T-helper 2 cell treated with Interferon-gamma antibody and Interleukin-4, amounts not matched to agents 5 μg/mL and 100 μg/mL, for 36 hours (primary cell): ENCODE results near the gene FOXM1.

Experiments
- DNase-seq: peaks from one replicate; pipeline ENCODE4 v3.0.0; 2021; ENCODE audit warnings: low spot score
- H3K27ac Mint-ChIP-seq: one replicate; pipeline ENCODE4 v1.8.0; 2021; ENCODE audit warnings: mild to moderate bottlenecking, mixed read lengths
- H3K27me3 Mint-ChIP-seq: one replicate; pipeline ENCODE4 v1.8.0; 2021; ENCODE audit warnings: low read depth, mixed read lengths
- H3K36me3 Mint-ChIP-seq: one replicate; pipeline ENCODE4 v1.8.0; 2021; ENCODE audit warnings: low read depth, mixed read lengths
- H3K4me1 Mint-ChIP-seq: one replicate; pipeline ENCODE4 v1.8.0; 2021; ENCODE audit warnings: low read depth, mixed read lengths
- H3K4me3 Mint-ChIP-seq: one replicate; pipeline ENCODE4 v1.8.0; 2022; ENCODE audit warnings: mild to moderate bottlenecking, moderate library complexity, mixed read lengths
- H3K9me3 Mint-ChIP-seq: one replicate; pipeline ENCODE4 v1.8.0; 2021; ENCODE audit warnings: mixed read lengths

The FOXM1 gene, protein sequence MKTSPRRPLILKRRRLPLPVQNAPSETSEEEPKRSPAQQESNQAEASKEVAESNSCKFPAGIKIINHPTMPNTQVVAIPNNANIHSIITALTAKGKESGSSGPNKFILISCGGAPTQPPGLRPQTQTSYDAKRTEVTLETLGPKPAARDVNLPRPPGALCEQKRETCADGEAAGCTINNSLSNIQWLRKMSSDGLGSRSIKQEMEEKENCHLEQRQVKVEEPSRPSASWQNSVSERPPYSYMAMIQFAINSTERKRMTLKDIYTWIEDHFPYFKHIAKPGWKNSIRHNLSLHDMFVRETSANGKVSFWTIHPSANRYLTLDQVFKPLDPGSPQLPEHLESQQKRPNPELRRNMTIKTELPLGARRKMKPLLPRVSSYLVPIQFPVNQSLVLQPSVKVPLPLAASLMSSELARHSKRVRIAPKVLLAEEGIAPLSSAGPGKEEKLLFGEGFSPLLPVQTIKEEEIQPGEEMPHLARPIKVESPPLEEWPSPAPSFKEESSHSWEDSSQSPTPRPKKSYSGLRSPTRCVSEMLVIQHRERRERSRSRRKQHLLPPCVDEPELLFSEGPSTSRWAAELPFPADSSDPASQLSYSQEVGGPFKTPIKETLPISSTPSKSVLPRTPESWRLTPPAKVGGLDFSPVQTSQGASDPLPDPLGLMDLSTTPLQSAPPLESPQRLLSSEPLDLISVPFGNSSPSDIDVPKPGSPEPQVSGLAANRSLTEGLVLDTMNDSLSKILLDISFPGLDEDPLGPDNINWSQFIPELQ

DNA sequence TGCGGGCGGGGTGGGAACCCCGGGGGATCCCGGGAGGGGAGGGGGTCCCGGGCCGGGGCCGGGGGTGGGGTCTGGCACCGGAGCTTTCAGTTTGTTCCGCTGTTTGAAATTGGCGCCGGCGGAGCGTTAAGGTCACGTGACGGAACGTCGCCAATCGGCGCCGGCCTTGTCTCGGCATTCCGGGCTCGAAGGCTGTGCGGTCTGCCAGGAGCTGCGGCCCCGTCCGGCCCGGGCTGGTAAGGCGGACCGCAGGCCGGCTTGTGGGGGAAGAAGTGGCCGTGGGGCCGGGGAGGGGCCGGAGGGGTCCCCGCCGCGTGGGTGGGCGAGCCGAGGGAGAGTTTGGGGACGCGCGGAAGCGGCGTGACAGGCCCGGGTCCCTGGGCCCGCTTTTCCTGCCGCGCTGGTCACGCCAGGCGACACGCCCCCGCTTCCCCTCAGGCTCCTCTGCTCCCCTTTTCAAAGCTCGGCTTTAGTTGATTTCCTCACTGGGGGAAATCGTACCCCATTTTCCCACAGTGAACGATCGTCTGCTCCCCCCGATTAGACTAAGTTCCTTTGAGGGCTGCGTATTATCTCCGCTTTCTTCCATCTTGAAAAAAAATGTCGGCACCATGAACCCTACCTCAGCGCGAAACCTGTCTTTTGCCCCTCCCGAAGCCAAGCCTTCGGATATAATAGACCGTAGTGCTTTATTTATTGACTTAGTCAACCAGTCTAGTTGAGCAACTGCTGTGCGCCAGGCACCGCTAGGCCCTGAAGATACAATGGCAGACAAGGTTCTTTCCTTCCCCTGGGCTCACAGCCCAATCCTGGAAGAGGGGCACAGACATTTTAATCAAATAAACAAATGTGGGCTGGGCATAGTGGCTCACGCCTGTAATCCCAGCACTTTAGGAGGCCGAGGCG, at the start of gene FOXM1, which contains the start of gene RHNO1:
Gene FOXM1 (minus strand): TSS at position 128 of the 906 bp plus-strand sequence. CDS start 2,696 bp downstream, outside the sequence.
Gene RHNO1 (plus strand): TSS at position 177 of the 906 bp plus-strand sequence. CDS start 8,144 bp downstream, outside the sequence.
- no peaks in the 10 kb centered on the region for H3K9me3 Mint-ChIP-seq
- DNase-seq = peak; percentile 88
- H3K4me1 Mint-ChIP-seq = peaks cover 37% of the 10 kb centered on the region
- peak within 1 kb of the TSS; percentile 92 for H3K4me3 Mint-ChIP-seq
- peak within 1 kb of the TSS; percentile 99 for H3K27ac Mint-ChIP-seq
- H3K36me3 Mint-ChIP-seq = peaks cover 50% of the 10 kb centered on the region
- H3K27me3 Mint-ChIP-seq = no peaks in the 10 kb centered on the region

DNA sequence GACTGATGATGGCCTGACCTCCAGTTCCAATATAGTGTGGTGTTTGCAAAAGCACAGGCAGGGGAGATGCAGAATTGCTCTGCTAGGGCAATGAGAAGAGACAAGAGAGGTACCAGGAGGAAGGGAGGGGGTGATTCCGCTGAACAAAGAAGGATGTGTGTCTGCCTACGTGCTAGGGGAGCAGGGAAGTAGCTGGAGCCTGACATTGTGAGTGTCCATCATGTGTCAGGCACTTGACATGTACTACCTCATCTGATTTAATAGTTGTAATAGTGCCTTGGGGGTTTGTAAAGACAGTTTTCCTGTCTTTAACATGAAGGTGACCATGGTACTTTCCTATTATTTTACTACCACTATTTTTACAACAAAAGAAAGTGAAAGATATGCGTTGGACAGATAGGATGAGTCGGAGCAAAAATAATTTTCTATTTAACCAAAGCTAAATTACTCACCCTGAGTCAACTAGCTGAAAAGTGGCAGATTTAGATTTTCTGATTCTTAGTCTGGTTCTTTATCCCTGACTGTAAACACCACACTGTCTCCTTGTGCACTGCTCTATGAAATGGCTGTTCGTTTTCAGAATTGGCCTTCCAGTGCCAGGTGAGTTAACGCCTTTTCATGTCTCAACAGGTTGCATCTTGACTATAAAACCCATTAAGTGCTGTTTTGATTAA, 48.5 kb upstream of the FOXM1 start:
- no peaks in the 10 kb centered on the region for H3K9me3 Mint-ChIP-seq
- no peak overlapping the region for H3K27ac Mint-ChIP-seq
- DNase-seq = no peak
- H3K4me3 Mint-ChIP-seq = no peak overlapping the region
- no peaks in the 10 kb centered on the region for H3K27me3 Mint-ChIP-seq
- no peaks in the 10 kb centered on the region for H3K4me1 Mint-ChIP-seq
- H3K36me3 Mint-ChIP-seq = no peaks in the 10 kb centered on the region

DNA sequence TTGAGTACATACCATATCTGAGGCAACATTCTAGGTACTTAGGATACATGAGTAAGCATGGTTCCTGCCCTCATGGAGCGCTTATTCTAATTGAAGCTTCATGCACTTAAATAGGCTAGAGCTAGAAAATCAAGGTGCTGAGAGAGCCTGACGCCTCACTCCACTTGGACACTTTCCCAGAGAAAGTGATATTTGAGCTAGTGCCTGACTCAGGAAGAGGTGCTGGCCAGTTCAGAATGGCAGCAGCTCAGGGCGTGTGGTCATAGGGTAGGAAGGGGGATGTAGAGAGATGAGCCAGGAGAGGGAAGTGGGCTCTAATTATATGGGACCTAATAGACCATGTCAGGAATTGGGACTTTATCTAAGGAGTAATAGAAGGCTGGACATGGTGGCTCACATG, 47.0 kb upstream of the FOXM1 start:
- Mint-ChIP-seq H3K4me1 (no peaks in the 10 kb centered on the region), H3K36me3 (no peaks in the 10 kb centered on the region), H3K27ac (no peak overlapping the region), H3K9me3 (no peaks in the 10 kb centered on the region), H3K27me3 (no peaks in the 10 kb centered on the region), H3K4me3 (no peak overlapping the region)
- no peak for DNase-seq

DNA sequence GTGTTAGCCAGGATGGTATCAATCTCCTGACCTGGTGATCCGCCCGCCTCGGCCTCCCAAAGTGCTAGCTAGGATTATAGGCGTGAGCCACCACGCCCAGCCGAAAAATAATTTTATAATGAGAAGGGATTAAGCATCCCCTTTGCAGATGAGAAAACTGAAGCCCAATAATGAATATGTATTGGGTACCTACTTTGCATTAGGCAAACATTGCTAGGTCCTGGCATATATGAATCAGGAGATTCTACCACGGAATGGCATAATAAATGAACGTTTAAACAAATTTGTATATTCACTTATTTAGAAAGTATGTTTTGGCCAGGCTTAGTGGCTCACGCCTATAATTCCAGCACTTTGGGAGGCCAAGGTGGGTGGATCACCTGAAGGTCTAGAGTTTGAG, 46.1 kb upstream of the FOXM1 start:
- H3K4me3 Mint-ChIP-seq = no peak overlapping the region
- no peaks in the 10 kb centered on the region for H3K9me3 Mint-ChIP-seq
- H3K27me3 Mint-ChIP-seq = no peaks in the 10 kb centered on the region
- H3K36me3 Mint-ChIP-seq = no peaks in the 10 kb centered on the region
- H3K4me1 Mint-ChIP-seq = no peaks in the 10 kb centered on the region
- no peak for DNase-seq
- no peak overlapping the region for H3K27ac Mint-ChIP-seq

DNA sequence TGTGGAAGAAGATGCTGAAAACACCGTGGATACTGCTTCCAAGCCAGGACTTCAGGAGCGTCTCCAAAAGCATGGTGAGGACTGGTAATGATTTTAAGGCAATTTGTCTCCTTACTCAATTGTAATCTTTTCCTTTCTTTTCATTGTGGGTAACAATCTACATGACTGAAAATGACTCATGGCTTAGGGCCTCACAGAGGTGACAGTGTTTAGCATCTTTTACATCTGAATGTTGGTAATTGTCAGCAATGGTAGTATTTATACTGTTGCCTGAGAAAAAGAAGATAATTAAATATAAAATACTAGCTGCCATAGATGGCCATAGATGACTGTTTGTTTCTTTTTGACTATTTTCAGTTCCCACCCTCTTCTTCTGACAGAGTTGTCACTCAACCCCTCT, 45.4 kb upstream of the FOXM1 start:
- Mint-ChIP-seq H3K9me3 (no peaks in the 10 kb centered on the region), H3K27me3 (no peaks in the 10 kb centered on the region), H3K4me3 (no peak overlapping the region), H3K4me1 (no peaks in the 10 kb centered on the region), H3K36me3 (no peaks in the 10 kb centered on the region), H3K27ac (no peak overlapping the region)
- no peak for DNase-seq

DNA sequence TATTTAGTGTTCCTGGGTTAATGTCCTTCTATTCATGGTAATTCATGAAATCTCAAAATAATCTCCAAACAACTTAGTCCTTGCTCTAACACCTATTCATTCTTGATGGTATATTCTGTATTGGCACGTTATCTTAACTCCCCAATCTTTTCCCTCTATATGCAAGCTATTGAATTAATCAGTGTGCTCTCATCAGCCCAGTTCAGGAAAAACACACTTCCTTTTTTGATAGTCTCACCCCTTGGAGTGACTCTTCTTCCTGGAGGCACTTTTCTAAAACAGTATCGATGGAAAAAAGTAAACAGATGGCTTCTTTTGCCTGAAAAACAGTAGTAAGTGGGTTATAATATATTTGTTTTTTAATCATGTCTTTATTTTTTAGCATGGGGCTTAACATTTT, 42.3 kb upstream of the FOXM1 start:
- Mint-ChIP-seq H3K27ac (no peak overlapping the region), H3K27me3 (no peaks in the 10 kb centered on the region), H3K4me3 (no peak overlapping the region), H3K36me3 (no peaks in the 10 kb centered on the region), H3K4me1 (no peaks in the 10 kb centered on the region), H3K9me3 (no peaks in the 10 kb centered on the region)
- DNase-seq = no peak

DNA sequence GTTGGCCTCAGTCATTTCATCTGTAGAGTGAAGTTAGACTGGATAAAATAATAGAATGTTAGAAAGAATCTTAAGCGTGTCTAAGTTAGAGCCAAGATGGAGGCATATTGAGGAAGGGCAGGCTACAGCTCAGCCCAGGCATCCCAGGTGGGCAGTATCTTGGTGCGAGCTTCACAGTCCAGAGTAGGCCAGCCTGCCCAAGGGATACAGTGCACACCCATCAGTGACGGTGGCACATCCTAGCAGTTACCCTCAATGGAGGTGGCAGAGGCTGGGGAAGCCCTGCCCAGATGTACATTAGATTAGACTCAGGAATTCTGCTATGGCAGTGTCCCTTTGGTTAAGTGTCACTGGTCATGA, 35.2 kb upstream of the FOXM1 start:
- no peaks in the 10 kb centered on the region for H3K27me3 Mint-ChIP-seq
- no peak overlapping the region for H3K27ac Mint-ChIP-seq
- no peaks in the 10 kb centered on the region for H3K36me3 Mint-ChIP-seq
- H3K4me3 Mint-ChIP-seq = no peak overlapping the region
- no peaks in the 10 kb centered on the region for H3K9me3 Mint-ChIP-seq
- DNase-seq = no peak
- H3K4me1 Mint-ChIP-seq = no peaks in the 10 kb centered on the region

DNA sequence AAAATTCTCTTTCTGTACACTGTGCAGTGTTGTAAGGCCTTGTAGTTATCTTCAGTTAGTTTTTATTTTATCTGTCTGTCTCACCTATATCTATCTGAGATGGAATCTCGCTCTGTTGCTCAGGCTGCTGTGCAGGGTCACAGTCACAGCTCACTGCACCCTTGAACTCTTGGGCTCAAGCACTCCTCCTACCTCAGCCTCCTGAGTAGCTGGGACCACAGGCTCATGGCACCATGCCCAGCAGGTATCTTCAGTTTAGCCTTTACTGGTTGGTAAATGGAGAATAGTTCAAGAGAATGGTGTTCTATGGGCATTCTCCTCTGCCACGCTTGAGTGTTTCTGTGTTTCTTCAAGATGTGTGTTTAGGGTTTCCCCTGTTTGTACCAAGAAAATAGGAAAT, 27.3 kb upstream of the FOXM1 start:
- no peaks in the 10 kb centered on the region for H3K36me3 Mint-ChIP-seq
- no peaks in the 10 kb centered on the region for H3K27me3 Mint-ChIP-seq
- no peak for DNase-seq
- H3K27ac Mint-ChIP-seq = no peak overlapping the region
- H3K4me1 Mint-ChIP-seq = no peaks in the 10 kb centered on the region
- H3K4me3 Mint-ChIP-seq = no peak overlapping the region
- no peaks in the 10 kb centered on the region for H3K9me3 Mint-ChIP-seq

DNA sequence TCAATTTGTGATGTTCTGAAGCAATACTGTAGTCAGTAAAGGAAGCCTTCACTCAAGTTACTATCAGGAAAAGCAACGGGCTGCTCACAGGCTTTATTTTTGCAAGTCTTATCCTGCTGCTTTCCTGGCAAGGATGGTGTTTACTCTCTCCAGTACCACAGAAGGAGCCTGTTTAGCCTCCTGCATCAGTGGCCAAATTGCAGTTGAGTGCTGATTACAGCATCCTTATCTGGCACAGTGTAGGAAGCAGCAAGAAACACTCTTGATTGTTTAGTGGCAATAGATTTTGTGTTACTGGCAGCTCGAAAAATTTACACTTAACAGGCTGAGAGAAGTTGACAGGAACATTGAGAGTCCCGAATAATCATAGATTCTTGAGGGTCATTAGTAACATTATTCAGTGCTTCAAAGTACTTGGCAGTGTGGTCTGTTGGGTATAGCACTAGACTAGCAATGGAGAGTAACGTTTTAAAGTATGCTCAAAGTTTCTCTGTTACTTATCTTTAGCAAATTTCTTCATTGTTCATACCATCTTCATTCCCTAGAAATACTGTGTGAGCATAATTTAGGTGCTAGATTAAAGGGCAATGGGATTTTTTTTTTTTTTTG, 25.4 kb upstream of the FOXM1 start:
- Mint-ChIP-seq H3K27me3 (no peaks in the 10 kb centered on the region), H3K4me1 (no peaks in the 10 kb centered on the region), H3K36me3 (no peaks in the 10 kb centered on the region), H3K4me3 (no peak overlapping the region), H3K9me3 (no peaks in the 10 kb centered on the region), H3K27ac (no peak overlapping the region)
- no peak for DNase-seq

DNA sequence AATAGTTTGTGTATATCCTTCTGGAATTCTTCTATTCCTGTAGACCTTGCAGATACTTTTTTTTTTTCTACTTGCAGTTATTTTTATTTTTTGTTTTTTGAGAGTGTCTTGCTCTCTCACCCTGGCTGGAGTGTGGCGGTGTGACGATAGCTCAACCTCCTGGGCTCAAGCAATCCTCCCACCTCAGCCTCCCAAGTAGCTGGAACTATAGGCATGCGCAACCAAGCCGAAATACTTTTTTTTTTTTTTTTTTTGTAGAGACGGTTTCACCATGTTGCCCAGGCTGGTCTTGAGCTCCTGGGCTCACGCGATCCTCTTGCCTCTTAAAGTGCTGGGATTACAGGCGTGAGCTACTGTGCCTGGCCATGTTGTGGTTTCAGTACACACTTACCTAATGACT, 23.7 kb upstream of the FOXM1 start:
- H3K27ac Mint-ChIP-seq = no peak overlapping the region
- DNase-seq = no peak
- no peaks in the 10 kb centered on the region for H3K4me1 Mint-ChIP-seq
- no peak overlapping the region for H3K4me3 Mint-ChIP-seq
- no peaks in the 10 kb centered on the region for H3K27me3 Mint-ChIP-seq
- no peaks in the 10 kb centered on the region for H3K9me3 Mint-ChIP-seq
- no peaks in the 10 kb centered on the region for H3K36me3 Mint-ChIP-seq

DNA sequence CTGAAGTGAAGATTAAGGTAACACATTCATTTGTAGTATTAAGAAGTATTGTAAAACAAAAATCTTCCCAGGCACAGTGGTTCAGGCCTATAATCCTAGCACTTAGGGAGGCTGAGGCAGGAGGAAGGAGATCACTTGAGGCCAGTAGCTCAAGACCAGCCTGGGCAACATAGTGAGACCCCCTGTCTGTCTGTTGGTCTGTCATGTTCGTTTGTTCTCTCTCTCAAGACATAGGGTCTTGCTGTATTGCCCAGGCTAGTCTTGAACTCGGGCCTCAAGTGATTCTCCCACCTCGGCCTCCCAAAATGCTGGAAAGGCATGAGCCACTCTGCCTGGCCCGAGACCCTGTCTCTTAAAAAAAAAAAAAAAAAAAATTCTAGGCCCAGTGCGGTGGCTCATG, 20.4 kb upstream of the FOXM1 start:
- no peaks in the 10 kb centered on the region for H3K27me3 Mint-ChIP-seq
- H3K36me3 Mint-ChIP-seq = no peaks in the 10 kb centered on the region
- no peak overlapping the region for H3K4me3 Mint-ChIP-seq
- no peak overlapping the region for H3K27ac Mint-ChIP-seq
- no peaks in the 10 kb centered on the region for H3K9me3 Mint-ChIP-seq
- peaks cover 2% of the 10 kb centered on the region for H3K4me1 Mint-ChIP-seq
- DNase-seq = no peak

DNA sequence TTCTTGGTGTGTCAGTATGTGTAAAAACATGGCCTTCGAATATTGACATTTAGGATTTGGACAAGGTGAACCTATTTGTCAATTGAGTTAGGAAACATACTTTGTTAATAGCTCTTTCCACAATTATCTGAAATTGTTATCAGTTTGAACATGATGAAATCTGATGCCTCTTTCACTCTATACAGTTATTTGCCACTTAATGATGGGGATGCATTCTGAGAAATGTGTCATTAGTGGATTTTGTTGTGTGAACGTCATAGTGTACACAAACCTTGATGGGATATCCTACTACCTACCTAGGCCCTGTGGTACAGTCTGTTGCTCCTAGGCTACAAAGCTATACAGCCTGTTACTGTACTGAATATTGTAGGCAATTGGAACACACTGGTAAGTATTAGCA, 18.5 kb upstream of the FOXM1 start:
- no peak for DNase-seq
- Mint-ChIP-seq H3K4me3 (no peak overlapping the region), H3K9me3 (no peaks in the 10 kb centered on the region), H3K36me3 (peaks cover 2% of the 10 kb centered on the region), H3K27ac (no peak overlapping the region), H3K4me1 (peaks cover 6% of the 10 kb centered on the region), H3K27me3 (peaks cover 4% of the 10 kb centered on the region)

DNA sequence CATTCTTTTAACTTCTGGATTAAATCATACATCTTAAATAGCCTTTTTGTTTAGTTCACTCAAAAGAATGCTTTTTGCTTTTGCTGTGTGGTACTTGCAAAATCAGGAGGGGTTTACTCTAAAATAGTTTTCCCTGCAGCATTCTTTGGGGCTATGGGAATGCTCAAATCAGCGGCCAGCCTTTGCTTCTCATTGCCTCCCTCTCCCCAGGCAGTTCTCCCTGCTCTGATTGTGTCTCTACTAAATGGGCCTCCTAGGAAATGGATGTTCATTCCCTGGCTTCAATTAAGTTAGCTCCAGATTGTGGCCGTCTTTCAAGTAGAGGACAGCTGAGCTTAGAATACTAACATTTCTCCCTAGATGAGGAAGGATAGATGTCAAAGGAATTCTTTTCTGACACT, 18.1 kb upstream of the FOXM1 start:
- Mint-ChIP-seq H3K4me1 (peaks cover 10% of the 10 kb centered on the region), H3K4me3 (no peak overlapping the region), H3K9me3 (no peaks in the 10 kb centered on the region), H3K27me3 (peaks cover 4% of the 10 kb centered on the region), H3K36me3 (peaks cover 2% of the 10 kb centered on the region), H3K27ac (no peak overlapping the region)
- no peak for DNase-seq
